GM12874 (cell line): Measurements from ENCODE around the gene ANKRD65.

Experiments
- CTCF ChIP-seq: IDR thresholded peaks from 2 replicates; pipeline ENCODE4 v1.5.1; 2011; ENCODE audit warnings: low read depth, mild to moderate bottlenecking, control low read depth, low read length, moderate library complexity; ENCODE audit not compliant: insufficient read depth

The ANKRD65 gene

DNA sequence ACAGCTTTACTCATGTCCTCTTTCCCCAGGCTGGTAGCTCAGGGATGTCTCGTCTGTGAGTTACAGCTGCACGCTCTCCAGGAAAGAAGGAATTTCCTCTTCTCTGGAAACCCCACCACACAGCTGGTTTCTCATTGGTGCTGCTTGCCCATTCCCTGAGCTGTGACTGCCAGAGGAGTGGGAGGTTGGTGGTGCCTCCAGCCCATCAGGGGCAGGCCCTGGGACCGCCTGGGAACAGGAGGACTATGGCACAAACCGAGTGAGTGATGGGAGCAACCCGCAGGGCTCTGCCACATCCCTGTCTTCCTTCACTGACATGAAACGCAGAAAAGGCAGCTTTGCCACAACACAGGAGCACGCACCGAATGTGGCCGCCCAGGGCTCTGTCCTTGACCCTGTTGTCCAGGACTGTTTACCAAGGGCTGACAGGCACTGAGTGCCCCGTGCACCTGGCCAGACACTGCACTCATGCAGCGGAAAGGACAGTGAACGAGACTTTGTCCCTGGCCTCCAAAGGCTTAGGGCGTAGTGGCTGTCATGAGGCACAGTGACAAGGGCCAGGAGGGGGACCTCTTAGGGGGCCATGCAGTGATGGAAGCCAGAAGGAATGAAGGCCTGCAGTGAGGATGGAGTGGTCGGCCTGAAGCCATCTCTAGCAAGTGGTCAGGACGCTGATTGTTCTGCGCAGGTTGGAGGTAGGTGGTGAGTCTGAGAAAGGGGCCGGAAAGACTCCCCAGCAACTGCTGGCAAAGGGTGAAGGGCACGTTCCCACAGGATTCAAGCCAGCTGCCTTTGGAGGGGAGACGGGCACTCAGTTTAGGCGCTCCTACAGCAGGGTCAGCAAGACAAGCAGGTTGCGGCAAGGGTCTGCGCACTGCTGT lies 20.3 kb downstream of the ANKRD65 start:
- no peak for TF ChIP-seq CTCF

- no peak for TF ChIP-seq CTCF
Measured at GRCh38 chr1:1399872-1400575, 21.1 kb downstream of the ANKRD65 start.

- TF ChIP-seq CTCF: peak; percentile 69
Measured at GRCh38 chr1:1399187-1399871, 21.7 kb downstream of the ANKRD65 start, which contains the start of gene CCNL2. TSS of gene CCNL2 (minus strand) at chr1:1399335. CDS start at chr1:1399306, 29 bp downstream.

DNA sequence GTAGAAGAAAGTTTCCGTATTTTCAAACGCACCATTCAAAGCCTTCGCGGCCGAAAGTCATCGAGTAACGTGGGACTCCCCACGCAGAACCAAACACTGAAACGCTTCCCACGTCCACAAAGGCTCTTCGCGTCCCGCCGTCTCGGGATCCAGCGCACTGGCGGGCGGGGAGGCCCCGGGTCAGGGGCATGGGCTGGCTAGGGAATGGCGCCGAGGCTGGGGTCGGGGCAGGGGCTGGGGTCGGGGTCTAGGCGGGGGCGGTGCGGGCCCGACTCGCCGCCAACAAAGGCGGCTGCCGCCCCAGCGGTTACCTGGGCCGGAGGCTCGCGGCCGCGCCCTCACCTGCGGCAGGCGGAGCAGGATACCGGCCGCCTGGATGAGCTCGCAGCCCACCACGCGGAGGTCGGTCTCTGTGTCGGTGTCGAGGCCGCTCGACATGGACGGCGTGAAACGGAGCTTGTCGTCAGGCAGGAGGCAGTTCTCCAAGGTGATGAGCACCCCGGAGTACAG lies 22.3 kb downstream of the ANKRD65 start:
- TF ChIP-seq CTCF: no peak

DNA sequence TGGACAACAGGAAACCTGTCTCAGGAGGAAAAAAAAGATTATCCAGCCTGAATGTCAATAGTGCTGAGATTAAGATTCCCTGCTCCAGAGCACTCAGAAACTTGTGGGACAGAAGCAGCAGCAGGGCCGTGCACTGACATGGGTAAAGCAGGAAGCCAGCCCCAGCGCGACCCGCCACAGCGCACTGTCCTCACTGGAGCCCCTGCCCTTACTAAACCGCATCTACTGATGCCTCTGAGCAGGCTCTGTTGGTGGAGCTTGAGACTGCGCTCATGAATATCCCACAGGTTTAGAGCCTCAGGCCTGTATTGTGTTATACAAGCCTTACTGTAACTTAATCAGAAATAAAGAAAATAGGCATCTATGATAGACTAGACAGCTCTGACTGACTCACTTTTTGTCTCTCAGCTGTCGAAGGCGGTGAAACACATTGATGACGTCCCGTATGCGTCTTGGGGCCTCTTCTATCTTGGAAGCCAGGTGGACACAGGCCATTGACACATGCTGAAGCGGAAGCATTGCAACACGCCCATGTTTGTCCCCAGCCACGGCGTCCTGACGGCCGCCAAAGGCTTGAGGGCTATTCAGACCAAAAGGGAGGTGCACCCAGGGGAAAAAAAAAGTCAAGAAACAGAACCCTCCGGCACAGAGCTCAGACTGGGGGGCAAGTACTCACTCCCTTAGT lies 23.1 kb downstream of the ANKRD65 start:
- no peak for TF ChIP-seq CTCF

DNA sequence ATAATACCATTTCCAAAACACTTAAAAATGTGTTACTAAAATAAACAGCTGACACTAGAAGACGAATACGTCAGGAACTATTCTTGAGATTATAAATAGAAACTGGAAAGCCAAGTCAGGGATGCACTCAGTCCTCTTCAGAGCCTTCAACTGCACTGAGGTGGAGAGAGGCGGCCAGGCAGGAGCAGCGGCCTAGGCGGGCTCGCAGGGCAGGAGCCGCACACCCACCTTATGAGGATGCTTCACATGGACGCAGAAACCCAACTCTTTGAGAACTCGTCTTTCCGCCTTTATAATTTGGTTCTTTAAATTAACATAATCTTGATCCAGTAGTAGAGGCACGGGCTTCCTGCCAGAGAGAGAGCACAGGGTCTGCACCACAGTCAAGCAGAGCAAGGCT lies 25.9 kb downstream of the ANKRD65 start:
- no peak for TF ChIP-seq CTCF
